ENCODE data around the gene DCLK3.

- TF ChIP-seq, protein P1, sequence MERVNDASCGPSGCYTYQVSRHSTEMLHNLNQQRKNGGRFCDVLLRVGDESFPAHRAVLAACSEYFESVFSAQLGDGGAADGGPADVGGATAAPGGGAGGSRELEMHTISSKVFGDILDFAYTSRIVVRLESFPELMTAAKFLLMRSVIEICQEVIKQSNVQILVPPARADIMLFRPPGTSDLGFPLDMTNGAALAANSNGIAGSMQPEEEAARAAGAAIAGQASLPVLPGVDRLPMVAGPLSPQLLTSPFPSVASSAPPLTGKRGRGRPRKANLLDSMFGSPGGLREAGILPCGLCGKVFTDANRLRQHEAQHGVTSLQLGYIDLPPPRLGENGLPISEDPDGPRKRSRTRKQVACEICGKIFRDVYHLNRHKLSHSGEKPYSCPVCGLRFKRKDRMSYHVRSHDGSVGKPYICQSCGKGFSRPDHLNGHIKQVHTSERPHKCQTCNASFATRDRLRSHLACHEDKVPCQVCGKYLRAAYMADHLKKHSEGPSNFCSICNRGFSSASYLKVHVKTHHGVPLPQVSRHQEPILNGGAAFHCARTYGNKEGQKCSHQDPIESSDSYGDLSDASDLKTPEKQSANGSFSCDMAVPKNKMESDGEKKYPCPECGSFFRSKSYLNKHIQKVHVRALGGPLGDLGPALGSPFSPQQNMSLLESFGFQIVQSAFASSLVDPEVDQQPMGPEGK (CRISPR knock-in tag; IDR thresholded peaks at IDR 0.05; ENCODE audit: borderline replicate concordance) = no peak
- TF ChIP-seq CSRNP3 (CRISPR knock-in tag; IDR thresholded peaks at IDR 0.05) (no peak), ZNF70 (CRISPR knock-in tag; IDR thresholded peaks at IDR 0.05) (no peak), CSDC2 (CRISPR knock-in tag; IDR thresholded peaks at IDR 0.05) (no peak), ISL1 (CRISPR knock-in tag; IDR thresholded peaks at IDR 0.05) (no peak), ZNF8 (CRISPR knock-in tag; IDR thresholded peaks at IDR 0.05) (no peak)
These were observed at the start of gene DCLK3 for GRCh38 chr3:36763850-36764703.
